Tibial nerve (tissue), 4 donors: ENCODE data around the gene AP2A1.

Experiments used
- EP300 ChIP-seq, 2 donors: sonication (generic); formaldehyde crosslinking; IDR thresholded peaks; one replicate each; pipeline ENCODE4 v1.6.1; 2017; ENCODE audit warnings: antibody characterized with exemption in 2 of 2, mild to moderate bottlenecking in 1 of 2
- POLR2A ChIP-seq, 2 donors: fragments of 450-650 bp; IDR thresholded peaks; one replicate each; pipeline ENCODE4 v1.6.1; 2017; ENCODE audit warnings: antibody characterized with exemption in 2 of 2, mild to moderate bottlenecking in 2 of 2, moderate library complexity in 2 of 2
- TF ChIP-seq, protein P1 (sequence below), 5 experiments: fragments of 200-600 bp in 3 of 5; fragments of 450-650 bp in 2 of 5; sonication (generic) in 3 of 5; IDR thresholded peaks; one replicate each; pipeline ENCODE4 v1.5.1; 2016 to 2019; ENCODE audit warnings: antibody characterized with exemption in 5 of 5, mild to moderate bottlenecking in 3 of 5, moderate library complexity in 2 of 5

- TF ChIP-seq, protein P1, sequence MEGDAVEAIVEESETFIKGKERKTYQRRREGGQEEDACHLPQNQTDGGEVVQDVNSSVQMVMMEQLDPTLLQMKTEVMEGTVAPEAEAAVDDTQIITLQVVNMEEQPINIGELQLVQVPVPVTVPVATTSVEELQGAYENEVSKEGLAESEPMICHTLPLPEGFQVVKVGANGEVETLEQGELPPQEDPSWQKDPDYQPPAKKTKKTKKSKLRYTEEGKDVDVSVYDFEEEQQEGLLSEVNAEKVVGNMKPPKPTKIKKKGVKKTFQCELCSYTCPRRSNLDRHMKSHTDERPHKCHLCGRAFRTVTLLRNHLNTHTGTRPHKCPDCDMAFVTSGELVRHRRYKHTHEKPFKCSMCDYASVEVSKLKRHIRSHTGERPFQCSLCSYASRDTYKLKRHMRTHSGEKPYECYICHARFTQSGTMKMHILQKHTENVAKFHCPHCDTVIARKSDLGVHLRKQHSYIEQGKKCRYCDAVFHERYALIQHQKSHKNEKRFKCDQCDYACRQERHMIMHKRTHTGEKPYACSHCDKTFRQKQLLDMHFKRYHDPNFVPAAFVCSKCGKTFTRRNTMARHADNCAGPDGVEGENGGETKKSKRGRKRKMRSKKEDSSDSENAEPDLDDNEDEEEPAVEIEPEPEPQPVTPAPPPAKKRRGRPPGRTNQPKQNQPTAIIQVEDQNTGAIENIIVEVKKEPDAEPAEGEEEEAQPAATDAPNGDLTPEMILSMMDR (IDR thresholded peaks at IDR 0.05): no peak
- TF ChIP-seq POLR2A (IDR thresholded peaks at IDR 0.05): no peak
- no peak for TF ChIP-seq EP300 (IDR thresholded peaks at IDR 0.05)
These were observed 21.8 kb upstream of the AP2A1 start for GRCh38 chr19:49744946-49745381.
